AG04449 (cell line): ENCODE data around the gene MAP2K3.

Experiments
- CTCF ChIA-PET: fragments of 350-600 bp; formaldehyde crosslinking; extraction: SDS; loops from one replicate; lab custom pipeline; 2021; ENCODE audit warnings: antibody characterized with exemption; lab: Yijun Ruan, JAX
- POLR2A ChIA-PET: fragments of 400-600, 350-600 bp; formaldehyde crosslinking; extraction: SDS; loops from one replicate; lab custom pipeline; 2020; ENCODE audit warnings: antibody characterized with exemption, inconsistent platforms; lab: Yijun Ruan, JAX
- DNase-seq: peaks from one replicate; pipeline ENCODE4 v3.0.0-alpha.2; 2010; ENCODE audit warnings: low read depth, low spot score
- H3K4me3 ChIP-seq: 2 replicates; pipeline ENCODE4 v1.5.1; 2011; ENCODE audit warnings: low read depth, mild to moderate bottlenecking, control low read depth, low read length
- TF ChIP-seq, protein P1 (sequence below): IDR thresholded peaks from one replicate; pipeline ENCODE4 v1.5.1; 2011; ENCODE audit warnings: mild to moderate bottlenecking, moderate library complexity, low read length, control low read depth, inconsistent platforms; ENCODE audit not compliant: insufficient read depth; ENCODE audit errors: missing control alignments

The MAP2K3 gene

DNA sequence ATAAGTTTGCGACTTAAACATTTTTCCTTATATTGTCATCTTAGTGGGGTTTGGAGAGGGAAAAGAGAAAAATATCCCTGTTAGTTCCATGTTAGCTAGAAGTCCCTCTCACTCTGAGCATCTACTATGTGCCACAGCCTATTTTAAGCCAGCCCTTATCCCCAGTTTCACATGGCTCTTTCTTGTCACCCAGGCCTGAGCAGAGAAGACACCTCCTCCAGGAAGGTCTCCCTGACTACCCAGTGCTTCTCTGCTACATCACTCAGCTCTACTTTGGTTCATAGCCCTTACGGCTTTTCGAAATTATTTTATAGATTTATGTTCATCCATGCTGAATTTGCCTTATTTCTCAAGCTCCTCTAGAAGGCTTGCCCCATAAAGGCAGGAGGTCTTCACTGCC, 7.2 kb upstream of the MAP2K3 start:
- TF ChIP-seq, protein P1, sequence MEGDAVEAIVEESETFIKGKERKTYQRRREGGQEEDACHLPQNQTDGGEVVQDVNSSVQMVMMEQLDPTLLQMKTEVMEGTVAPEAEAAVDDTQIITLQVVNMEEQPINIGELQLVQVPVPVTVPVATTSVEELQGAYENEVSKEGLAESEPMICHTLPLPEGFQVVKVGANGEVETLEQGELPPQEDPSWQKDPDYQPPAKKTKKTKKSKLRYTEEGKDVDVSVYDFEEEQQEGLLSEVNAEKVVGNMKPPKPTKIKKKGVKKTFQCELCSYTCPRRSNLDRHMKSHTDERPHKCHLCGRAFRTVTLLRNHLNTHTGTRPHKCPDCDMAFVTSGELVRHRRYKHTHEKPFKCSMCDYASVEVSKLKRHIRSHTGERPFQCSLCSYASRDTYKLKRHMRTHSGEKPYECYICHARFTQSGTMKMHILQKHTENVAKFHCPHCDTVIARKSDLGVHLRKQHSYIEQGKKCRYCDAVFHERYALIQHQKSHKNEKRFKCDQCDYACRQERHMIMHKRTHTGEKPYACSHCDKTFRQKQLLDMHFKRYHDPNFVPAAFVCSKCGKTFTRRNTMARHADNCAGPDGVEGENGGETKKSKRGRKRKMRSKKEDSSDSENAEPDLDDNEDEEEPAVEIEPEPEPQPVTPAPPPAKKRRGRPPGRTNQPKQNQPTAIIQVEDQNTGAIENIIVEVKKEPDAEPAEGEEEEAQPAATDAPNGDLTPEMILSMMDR, result no peak
- H3K4me3 ChIP-seq, result no peak overlapping the region
- no peak for DNase-seq
- ChIA-PET CTCF (interaction anchor here (0.8 to 5.5 kb wide), 12 partner anchors 8 to 236 kb away, joined by 3 to 56 read pairs (median 6); no protein-coding TSS in a partner anchor), POLR2A (no interaction called here)

GRCh38 chr17:21278450-21279197, 5.9 kb upstream of the MAP2K3 start:
- H3K4me3 ChIP-seq, result no peak overlapping the region
- POLR2A ChIA-PET, result no interaction called here
- TF ChIP-seq, protein P1, result no peak
- CTCF ChIA-PET, result interaction anchor here (0.7 to 6.1 kb wide), 27 partner anchors 9 to 247 kb away, joined by 3 to 64 read pairs (median 7); partner anchors contain the start of gene DHRS7B
- DNase-seq, result no peak

DNA sequence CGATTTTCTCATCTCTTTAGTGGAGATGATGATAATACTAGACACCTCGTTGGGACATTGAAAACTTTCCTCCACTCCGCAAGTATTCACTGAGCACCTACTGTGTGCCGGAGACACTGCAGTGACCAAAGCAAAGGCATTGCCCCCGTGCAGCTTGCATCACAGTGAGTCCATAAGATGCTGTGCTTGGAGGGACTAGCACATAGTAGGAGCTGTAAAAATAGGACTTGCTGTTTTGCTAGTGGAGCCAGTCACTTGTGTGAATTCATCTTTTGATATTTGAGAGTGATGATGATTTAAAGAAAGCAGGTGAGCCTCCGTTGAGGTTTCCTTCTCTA, 5.3 kb upstream of the MAP2K3 start:
- no peak for DNase-seq
- TF ChIP-seq, protein P1, result no peak
- POLR2A ChIA-PET, result no interaction called here
- CTCF ChIA-PET, result interaction anchor here (0.7 to 6.1 kb wide), 31 partner anchors 8 to 246 kb away, joined by 3 to 64 read pairs (median 6); partner anchors contain the start of gene DHRS7B
- no peak overlapping the region for H3K4me3 ChIP-seq

- no peak overlapping the region for H3K4me3 ChIP-seq
- DNase-seq, result no peak
- TF ChIP-seq, protein P1, result no peak
- POLR2A ChIA-PET, result no interaction called here
- CTCF ChIA-PET, result interaction anchor here (0.7 to 6.1 kb wide), 30 partner anchors 8 to 246 kb away, joined by 3 to 64 read pairs (median 6); partner anchors contain the start of gene DHRS7B
Measured at GRCh38 chr17:21279582-21279981, 4.9 kb upstream of the MAP2K3 start.

DNA sequence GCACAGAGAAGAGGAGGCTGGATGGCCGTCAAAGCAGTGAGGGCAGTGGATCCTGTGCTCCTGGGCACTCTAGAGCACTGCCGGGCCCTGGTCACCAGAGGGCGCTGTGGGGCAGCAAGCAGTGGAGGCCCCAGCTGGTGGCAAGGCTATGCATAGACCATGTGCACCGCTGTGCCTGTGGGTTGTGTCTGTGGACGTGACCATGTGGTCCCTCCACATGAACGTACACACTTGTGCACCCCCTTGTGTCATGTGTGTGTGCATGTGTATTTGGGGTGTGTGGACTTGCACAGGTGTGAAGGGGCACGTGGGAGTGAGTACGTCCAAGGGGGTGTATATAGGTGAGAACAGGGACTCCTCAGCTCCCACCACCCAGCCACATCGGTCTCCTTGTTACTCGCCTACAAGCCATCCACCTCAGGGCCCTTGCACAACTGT, 4.4 kb upstream of the MAP2K3 start:
- POLR2A ChIA-PET, result no interaction called here
- no peak for DNase-seq
- H3K4me3 ChIP-seq, result no peak overlapping the region
- TF ChIP-seq, protein P1, result peak; percentile 99
- CTCF ChIA-PET, result interaction anchor here (0.9 to 6.1 kb wide), 27 partner anchors 7 to 236 kb away, joined by 3 to 64 read pairs (median 7); partner anchors contain the start of gene DHRS7B

- H3K4me3 ChIP-seq, result no peak overlapping the region
- DNase-seq, result peak; percentile 95
- TF ChIP-seq, protein P1, result no peak
- ChIA-PET POLR2A (interaction anchor here (0.8 kb wide), 1 partner anchor 31 kb away, joined by 3 read pairs; no protein-coding TSS in a partner anchor), CTCF (interaction anchor here (0.8 to 6.1 kb wide), 6 partner anchors 9 to 230 kb away, joined by 3 to 64 read pairs (median 5); partner anchors contain the start of gene DHRS7B)
Measured at GRCh38 chr17:21282231-21282630, 2.3 kb upstream of the MAP2K3 start.
